Stimulated activated naive CD8-positive, alpha-beta T cell treated with anti-CD3 and anti-CD28 coated beads, Interleukin-15, amount 100 ng/mL, for 72 hours (primary cell): ENCODE results near the gene APBA3.

Source experiments
- ATAC-seq: fragments of 150-1000 bp; cut with Tn5 transposase; 2 replicates; pipeline ENCODE4 v1.10.0; 2021; ENCODE audit warnings: mild to moderate bottlenecking, moderate library complexity
- DNase-seq, 2 donors: peaks; one replicate each; pipeline ENCODE4 v3.0.0; 2021 to 2022
- H3K27ac Mint-ChIP-seq, 2 donors: one replicate each; pipeline ENCODE4 v1.8.0; 2022; ENCODE audit warnings: mild to moderate bottlenecking in 2 of 2, mixed read lengths in 2 of 2, moderate library complexity in 2 of 2
- H3K27me3 Mint-ChIP-seq: one replicate; pipeline ENCODE4 v1.8.0; 2022; ENCODE audit warnings: mixed read lengths
- H3K4me1 Mint-ChIP-seq: one replicate; pipeline ENCODE4 v1.8.0; 2022; ENCODE audit warnings: mild to moderate bottlenecking, mixed read lengths
- H3K4me3 Mint-ChIP-seq, 2 donors: one replicate each; pipeline ENCODE4 v1.8.0; 2022; ENCODE audit warnings: mild to moderate bottlenecking in 2 of 2, mixed read lengths in 2 of 2, moderate library complexity in 1 of 2
- H3K9me3 Mint-ChIP-seq, 2 donors: one replicate each; pipeline ENCODE4 v1.8.0; 2022; ENCODE audit warnings: mixed read lengths in 2 of 2

Gene APBA3, protein sequence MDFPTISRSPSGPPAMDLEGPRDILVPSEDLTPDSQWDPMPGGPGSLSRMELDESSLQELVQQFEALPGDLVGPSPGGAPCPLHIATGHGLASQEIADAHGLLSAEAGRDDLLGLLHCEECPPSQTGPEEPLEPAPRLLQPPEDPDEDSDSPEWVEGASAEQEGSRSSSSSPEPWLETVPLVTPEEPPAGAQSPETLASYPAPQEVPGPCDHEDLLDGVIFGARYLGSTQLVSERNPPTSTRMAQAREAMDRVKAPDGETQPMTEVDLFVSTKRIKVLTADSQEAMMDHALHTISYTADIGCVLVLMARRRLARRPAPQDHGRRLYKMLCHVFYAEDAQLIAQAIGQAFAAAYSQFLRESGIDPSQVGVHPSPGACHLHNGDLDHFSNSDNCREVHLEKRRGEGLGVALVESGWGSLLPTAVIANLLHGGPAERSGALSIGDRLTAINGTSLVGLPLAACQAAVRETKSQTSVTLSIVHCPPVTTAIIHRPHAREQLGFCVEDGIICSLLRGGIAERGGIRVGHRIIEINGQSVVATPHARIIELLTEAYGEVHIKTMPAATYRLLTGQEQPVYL

DNA sequence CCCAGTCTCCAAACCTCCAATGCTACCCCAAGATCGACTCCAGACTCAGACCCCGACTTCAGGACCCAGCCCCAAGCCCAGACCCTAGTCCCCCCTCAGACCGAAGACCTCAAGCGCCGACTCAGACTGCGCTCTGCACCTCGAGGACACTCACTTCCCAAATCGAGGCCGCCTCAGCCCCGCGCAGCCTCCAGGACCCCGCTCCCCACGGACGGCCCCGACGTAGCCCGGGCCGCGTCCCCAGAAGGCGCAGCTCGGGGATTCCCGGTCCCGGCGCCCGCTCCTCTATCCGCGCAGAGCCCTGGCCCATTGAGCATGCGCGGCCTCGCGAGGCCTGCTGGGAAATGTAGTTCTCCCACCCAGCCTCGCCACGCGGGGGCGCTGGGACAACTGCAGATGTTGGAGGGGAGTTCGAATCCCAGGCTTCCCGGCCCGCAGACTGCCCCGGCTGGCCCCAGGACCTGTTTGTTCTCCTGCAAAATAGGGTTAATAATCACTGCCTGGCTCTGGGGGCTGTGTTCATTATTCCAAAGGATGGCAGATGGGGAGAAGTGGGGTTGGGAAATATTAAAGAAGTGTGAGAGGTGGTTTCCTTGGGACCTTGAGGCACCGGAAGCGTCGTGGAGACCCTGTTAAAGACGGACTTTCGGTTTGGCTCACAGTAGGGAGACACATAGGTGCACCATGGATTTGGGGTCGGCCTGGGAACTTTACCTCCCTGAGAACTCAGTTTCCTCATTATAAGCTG is at the start of gene APBA3:
TSS of gene APBA3 (minus strand) at position 311 of the 748 bp plus-strand sequence. CDS start 1,428 bp downstream, outside the sequence.
- no peaks in the 10 kb centered on the region for H3K27me3 Mint-ChIP-seq
- DNase-seq (peak; percentile 97), ATAC-seq (peak; percentile 62)
- no peaks in the 10 kb centered on the region for H3K9me3 Mint-ChIP-seq
- peaks cover 50% of the 10 kb centered on the region for H3K4me1 Mint-ChIP-seq
- peak within 1 kb of the TSS; percentile 100 for H3K27ac Mint-ChIP-seq
- H3K4me3 Mint-ChIP-seq = peak within 1 kb of the TSS; percentile 97 to 100

DNA sequence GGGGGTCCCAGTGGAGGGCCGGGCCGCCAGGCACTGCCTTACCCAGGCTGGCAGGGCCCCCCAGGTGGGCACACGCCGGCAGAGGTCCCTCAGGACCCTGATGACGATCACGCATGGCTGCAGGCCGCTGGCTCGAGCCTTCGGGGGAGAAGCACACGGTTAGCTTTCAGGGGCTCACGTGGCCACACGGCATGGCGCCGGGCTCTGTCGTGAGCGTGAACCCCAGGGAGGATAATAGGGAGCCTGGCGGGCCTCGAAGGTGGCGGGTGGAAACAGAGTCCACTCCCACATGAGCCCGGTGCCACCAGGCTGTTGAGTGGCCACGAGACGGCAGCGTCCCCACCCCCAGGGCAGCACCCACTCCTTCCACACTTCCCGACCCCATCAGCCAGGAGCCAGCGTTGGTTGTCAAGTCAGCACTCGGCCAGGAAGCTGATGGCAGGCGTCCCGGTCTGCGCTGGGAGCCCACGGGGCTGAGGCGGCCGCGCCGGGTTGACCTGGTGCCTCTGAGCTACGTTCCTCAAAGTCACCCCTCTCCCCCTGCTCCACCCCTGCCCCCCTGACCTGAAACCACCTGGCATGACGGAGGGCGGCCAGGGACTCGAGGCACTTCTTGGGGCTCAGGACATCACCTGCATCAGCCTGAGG is 49.3 kb upstream of the APBA3 start:
- no peak for ATAC-seq
- Mint-ChIP-seq H3K4me3 (no peak overlapping the region), H3K27ac (peak overlapping the region in 1 of 2 donors; percentile 48), H3K4me1 (peaks cover 71% of the 10 kb centered on the region), H3K27me3 (no peaks in the 10 kb centered on the region), H3K9me3 (peaks cover 0 to 9% of the 10 kb centered on the region in 2 donors)
- no peak for DNase-seq

DNA sequence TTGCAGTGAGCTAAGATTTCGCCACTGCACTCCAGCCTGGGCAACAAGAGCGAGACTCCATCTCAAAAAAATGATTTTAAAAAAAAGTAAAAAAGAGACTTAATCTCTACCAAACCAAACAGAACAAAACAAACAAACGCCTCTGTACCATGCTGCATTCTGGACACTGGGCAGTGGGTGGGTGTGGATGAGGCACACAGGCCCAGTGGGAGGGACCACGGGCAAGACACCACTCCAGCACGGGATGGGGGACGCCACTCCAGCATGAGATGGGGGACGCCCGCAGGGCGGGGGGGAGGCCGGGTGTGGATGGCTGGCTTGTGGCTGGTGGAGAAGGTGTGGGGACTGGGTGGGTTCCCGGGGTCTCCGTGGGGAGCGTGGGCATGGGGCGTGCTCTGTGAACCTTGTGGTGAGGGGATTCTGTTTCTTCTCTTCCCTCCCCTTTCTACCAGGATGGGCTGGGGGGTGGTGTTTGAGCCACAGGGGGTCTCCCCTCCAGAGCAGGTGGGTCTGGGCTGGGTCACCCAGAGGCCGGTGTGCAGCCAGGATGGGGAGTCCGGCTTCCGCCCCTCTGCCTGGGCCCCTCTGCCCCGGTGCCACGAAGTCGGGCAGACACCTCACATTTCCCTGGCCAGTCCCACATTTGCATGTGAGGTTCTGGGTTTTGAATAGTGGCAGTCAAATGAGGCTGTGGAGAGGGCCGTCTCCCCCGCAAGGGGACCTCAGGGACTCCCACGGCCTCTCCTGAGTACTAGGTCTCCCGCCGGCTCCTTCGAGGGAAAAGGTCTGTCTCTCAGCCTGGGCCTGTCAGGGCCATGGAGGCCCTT is 48.6 kb upstream of the APBA3 start:
- Mint-ChIP-seq H3K4me3 (no peak overlapping the region), H3K27ac (no peak overlapping the region), H3K4me1 (peaks cover 75% of the 10 kb centered on the region), H3K27me3 (no peaks in the 10 kb centered on the region), H3K9me3 (peaks cover 0 to 9% of the 10 kb centered on the region in 2 donors)
- DNase-seq = peak in 1 of 2 donors; percentile 25
- no peak for ATAC-seq

DNA sequence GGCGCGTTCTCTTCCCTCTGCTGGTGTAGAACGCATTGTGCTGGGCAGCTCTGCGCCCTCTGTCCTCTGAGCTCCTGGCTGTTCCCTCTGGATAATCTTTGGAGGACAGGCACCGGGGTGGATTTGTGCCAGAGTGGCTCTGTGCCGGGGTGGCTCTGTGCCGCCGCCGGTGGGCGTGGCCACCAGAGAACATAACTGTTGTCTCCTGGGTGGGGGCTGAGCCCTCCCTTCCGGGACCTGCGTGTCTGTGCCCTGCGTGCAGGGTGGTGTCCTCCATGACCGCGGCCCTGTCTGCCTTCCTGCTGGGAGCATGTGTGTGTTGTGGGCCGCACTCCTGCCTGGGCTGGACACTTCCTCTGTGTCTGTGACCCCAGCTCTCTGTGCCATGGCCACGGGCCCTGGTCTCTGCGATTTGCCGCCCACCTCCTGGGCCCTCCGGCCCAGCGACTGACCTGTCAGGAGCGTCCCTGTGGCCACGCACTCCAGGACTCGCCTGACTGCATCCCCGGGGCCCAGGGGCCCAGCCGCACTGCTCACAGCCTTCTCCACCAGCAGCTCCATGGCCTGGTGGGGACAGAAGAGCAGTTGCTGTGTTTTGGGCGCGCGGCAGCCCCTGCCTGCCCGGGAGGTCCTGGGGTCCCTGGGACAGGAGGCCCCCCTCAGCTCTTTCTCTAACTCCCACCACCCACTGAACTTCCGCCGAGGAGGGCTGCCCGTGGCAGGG is 47.1 kb upstream of the APBA3 start:
- H3K9me3 Mint-ChIP-seq = peaks cover 0 to 9% of the 10 kb centered on the region in 2 donors
- H3K27me3 Mint-ChIP-seq = no peaks in the 10 kb centered on the region
- DNase-seq = no peak
- H3K4me3 Mint-ChIP-seq = no peak overlapping the region
- no peak overlapping the region for H3K27ac Mint-ChIP-seq
- peaks cover 64% of the 10 kb centered on the region for H3K4me1 Mint-ChIP-seq
- ATAC-seq = no peak

DNA sequence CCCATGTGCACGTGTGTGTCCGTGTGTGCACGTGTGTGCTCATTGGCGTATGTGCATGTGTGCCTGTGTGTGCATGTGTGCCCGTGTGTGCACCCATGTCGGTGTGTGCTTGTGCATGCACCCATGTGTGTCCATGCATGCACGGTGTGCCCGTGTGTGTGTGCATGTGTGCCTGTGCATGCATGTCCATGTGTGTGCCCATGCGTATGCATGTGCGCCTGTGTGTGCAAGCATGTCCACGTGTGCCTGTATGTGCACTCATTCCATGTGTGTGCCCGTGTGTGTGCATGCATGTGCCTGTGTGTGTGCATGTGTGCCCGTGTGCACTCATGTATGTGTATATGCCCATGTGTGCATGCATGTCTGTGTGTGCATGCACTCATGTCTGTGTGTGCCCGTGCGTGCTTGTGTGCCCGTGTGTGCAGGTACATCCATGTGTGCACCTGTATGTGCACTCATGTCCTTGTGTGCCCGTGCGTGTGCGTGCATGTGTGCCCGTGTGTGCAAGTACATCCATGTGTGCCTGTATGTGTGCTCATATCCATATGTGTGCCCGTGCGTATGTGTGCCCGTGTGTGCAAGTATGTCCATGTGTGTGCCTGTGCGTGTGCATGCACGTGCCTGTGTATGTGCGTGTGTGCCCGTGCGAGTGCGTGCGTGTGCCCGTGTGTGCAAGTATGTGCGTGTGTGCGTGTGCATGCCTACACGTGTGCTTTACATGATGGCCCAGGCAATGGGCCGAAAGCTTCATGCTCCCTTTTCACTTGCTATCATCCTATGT is 46.3 kb upstream of the APBA3 start:
- Mint-ChIP-seq H3K27ac (no peak overlapping the region), H3K4me3 (no peak overlapping the region), H3K27me3 (no peaks in the 10 kb centered on the region), H3K9me3 (peaks cover 0 to 9% of the 10 kb centered on the region in 2 donors), H3K4me1 (peaks cover 56% of the 10 kb centered on the region)
- DNase-seq = no peak
- no peak for ATAC-seq

DNA sequence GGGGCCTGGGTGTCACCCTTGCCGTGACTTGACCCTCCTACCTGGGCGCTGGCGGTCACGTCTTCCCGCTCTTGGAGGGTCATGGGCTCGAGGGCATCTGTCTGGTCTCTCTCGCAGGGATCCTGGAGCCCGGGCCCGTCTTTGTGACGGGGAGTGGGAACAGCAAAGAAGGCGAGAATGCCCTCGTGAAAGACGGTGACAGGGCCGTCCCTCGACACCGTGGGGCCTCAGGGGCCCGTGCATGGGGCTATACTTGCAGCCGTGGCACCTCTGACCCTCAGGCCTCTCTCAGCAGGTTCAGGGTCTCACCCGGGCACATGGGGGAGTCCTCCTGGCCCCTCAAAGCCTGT is 45.6 kb upstream of the APBA3 start:
- H3K27me3 Mint-ChIP-seq = no peaks in the 10 kb centered on the region
- no peak overlapping the region for H3K4me3 Mint-ChIP-seq
- H3K4me1 Mint-ChIP-seq = peaks cover 49% of the 10 kb centered on the region
- ATAC-seq (no peak), DNase-seq (no peak)
- H3K9me3 Mint-ChIP-seq = peaks cover 0 to 9% of the 10 kb centered on the region in 2 donors
- H3K27ac Mint-ChIP-seq = no peak overlapping the region

DNA sequence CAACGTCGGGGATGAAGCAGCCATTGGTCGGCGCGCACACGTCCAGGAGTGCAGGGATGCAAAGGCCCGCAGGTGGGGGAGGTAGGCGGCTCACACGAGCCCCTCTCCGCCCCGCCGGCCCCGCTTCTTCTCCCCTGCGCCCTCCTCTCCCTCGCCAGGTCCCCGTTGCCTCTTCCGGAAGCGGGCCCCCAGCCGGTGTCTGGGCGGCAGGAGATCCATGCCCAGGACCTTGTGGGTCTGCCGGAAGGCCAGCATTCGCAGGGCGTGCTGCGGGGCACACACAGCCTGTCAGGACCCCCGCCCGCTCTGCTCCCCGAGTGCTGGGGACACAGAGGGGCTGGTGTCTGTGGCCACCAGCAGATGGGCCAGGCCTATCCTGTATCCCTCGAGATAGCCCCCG is 44.4 kb upstream of the APBA3 start:
- Mint-ChIP-seq H3K4me1 (peaks cover 51% of the 10 kb centered on the region), H3K4me3 (no peak overlapping the region)

DNA sequence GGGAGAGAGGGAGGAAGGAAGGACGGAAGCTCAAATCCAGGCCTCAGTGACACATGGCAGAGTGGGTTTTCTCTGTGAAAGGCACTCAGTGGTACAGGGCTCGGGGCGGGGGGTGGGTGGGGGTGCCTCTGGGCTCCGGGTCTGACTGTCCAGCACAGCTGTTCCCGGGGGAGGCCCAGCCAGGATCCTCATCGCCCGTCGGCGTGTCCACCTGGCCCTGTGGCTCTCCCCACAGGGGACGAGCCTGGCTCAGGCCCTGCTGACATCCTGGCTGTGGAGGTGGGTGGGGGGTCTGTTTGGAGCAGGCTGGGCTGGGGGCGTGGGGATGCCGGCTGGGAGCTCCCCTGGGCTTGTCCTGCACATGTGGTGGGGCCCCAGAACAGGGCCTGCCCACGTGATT is 42.9 kb upstream of the APBA3 start:
- Mint-ChIP-seq H3K4me1 (peaks cover 48% of the 10 kb centered on the region), H3K4me3 (no peak overlapping the region), H3K9me3 (peaks cover 0 to 9% of the 10 kb centered on the region in 2 donors), H3K27ac (no peak overlapping the region), H3K27me3 (peaks cover 7% of the 10 kb centered on the region)
- ATAC-seq (no peak), DNase-seq (no peak)

More for the DNA sequence above, 44.4 kb upstream of the APBA3 start:
- peaks cover 0 to 9% of the 10 kb centered on the region in 2 donors for H3K9me3 Mint-ChIP-seq
- H3K27ac Mint-ChIP-seq = no peak overlapping the region
- ATAC-seq (no peak), DNase-seq (no peak)
- peaks cover 7% of the 10 kb centered on the region for H3K27me3 Mint-ChIP-seq

DNA sequence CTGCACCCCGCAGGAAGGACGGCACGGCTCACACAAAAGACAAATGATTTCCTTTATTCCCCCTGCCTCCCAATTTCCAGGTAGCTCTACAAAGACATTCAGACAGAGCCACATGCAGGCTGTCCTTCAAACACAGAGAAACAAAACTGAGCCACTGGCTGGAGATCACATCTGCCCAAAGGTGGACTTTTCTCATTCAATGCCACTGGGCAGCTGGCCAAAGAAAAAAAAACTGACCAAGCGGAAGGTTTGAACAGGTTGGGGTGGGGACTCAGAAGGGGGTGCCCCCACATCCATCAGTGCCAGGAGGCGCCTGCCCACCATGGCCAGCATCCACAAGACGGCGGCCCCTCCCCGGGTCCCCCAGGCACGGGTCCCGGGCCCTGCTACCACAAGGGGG is 42.5 kb upstream of the APBA3 start:
- peaks cover 49% of the 10 kb centered on the region for H3K4me1 Mint-ChIP-seq
- ATAC-seq (no peak), DNase-seq (no peak)
- no peak overlapping the region for H3K27ac Mint-ChIP-seq
- H3K4me3 Mint-ChIP-seq = no peak overlapping the region
- H3K27me3 Mint-ChIP-seq = peaks cover 7% of the 10 kb centered on the region
- H3K9me3 Mint-ChIP-seq = peaks cover 0 to 9% of the 10 kb centered on the region in 2 donors

DNA sequence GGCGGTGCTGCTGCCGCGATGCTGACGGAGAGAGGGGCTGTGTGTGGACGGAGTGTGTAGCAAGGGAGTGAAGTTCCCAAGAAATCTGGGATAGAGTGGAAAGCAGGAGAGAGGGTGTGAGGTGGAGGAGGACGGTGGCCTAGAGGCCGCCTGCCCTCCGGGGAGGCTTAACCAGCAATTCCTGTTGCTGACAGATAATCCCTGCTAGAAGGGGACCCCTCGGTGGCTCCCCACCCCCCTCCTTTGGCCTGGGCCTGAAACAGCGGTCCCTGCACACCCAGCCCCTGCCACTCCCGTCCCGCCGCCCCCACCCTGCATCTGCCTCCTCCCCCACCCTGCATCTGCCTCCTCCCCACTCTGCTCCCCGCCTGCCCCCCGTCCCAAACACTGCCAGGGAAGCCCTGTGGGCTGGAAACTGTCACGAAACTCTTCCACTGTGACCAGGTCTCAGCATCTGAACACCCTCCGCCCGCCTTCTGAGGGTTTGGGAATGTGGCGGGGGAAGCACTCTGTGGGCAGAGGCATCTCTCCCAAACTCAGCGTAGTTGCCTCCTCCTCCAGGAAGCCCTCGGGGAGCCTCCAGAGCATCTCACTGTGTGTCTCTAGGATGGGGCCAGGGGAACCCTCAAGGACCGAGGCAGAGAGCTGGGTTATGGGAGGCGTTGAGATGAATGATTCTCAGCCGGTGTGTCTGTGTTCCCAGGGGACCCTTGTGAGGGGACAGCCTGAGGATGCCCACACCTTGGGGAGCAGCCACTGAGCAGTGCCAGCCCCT is 41.8 kb upstream of the APBA3 start:
- Mint-ChIP-seq H3K27ac (no peak overlapping the region), H3K27me3 (peaks cover 7% of the 10 kb centered on the region)

DNA sequence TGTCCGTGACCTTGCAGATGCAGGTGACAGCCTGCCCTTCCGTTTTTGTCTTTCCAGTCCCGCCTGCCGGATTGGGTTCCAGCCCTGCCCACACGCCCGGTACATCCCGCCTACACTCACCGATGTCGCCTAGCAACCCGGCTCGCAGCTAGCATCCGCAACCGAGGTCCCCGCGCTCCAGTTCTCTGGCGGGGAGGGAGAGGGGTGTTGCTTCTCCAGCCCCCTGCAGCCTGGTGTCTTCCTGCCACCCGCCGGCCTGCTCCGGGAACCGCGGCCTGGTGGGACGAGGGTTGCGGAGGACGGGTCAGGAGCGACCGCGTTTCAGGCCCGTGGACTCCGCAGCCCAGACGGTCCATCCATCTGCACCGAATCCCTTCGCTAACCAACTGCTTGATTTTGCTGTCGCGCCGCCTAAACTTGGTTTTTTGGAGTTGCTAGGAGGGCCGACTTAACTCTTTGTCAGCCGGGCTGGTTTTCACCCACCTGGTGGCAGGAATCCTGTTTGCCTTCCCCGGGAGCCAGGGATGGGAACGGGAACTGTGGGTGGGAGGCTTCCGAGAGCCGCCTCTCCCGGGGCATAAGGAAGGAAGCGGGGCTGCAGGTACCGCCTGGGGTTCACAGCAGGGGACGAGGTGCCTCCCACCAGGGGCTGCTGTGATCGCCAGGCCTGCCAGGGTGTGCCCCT is 40.1 kb upstream of the APBA3 start:
- no peak overlapping the region for H3K27ac Mint-ChIP-seq
- peaks cover 47% of the 10 kb centered on the region for H3K4me1 Mint-ChIP-seq
- H3K27me3 Mint-ChIP-seq = peaks cover 7% of the 10 kb centered on the region
- DNase-seq (peak; percentile 55 to 66), ATAC-seq (peak; percentile 81)
- H3K9me3 Mint-ChIP-seq = peaks cover 5 to 6% of the 10 kb centered on the region in 2 donors
- H3K4me3 Mint-ChIP-seq = peak overlapping the region; percentile 77

More for the DNA sequence above, 41.8 kb upstream of the APBA3 start:
- no peak for DNase-seq
- Mint-ChIP-seq H3K4me1 (peaks cover 54% of the 10 kb centered on the region), H3K9me3 (peaks cover 0 to 6% of the 10 kb centered on the region in 2 donors), H3K4me3 (no peak overlapping the region)
- no peak for ATAC-seq

DNA sequence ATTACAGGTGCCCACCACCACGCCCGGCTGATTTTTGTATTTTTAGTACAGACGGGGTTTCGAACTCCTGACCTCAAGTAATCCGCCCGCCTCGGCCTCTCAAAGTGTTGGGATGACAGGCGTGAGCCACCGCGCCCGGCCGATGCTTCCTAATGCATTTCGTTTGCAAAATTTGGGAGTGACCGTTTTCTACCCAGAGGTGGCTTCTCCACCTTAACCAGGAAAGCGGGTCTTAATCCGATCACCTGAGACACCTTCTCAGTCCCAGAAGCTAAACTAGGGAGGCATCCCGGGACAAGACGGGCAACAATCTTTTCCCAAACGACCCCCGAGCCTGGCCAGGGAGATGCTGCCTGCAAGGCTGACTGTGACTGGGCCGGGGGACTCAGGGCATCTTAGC is 39.5 kb upstream of the APBA3 start:
- Mint-ChIP-seq H3K27ac (no peak overlapping the region), H3K27me3 (peaks cover 7% of the 10 kb centered on the region), H3K4me1 (peaks cover 44% of the 10 kb centered on the region), H3K4me3 (peak overlapping the region; percentile 77), H3K9me3 (peaks cover 8 to 9% of the 10 kb centered on the region in 2 donors)
- ATAC-seq (no peak), DNase-seq (no peak)
